PC-9 (cell line): ENCODE data around the gene ELOVL5.

Experiments
- CTCF ChIP-seq: fragments of 200-600 bp; sonication (generic); conservative IDR thresholded peaks from 2 replicates; pipeline ENCODE4 v1.6.1; 2017; ENCODE audit warnings: mixed run types, antibody characterized with exemption, mild to moderate bottlenecking, moderate library complexity
- EZH2 ChIP-seq: fragments of 200-600 bp; sonication (generic); IDR thresholded peaks from 2 replicates; pipeline ENCODE4 v1.8.0; 2017; ENCODE audit warnings: antibody characterized with exemption, low read depth

GRCh38 chr6:53361549-53362031, 12.8 kb upstream of the ELOVL5 start:
- TF ChIP-seq CTCF (no peak), EZH2 (no peak)
